Muscle of leg (tissue), 16 donors: ENCODE results near the gene TMEM141. TPM values are rescaled to one million over a fixed set of nuclear protein-coding genes. Genes with fewer than 3 reads are reported as not detected.

Source experiments
- DNase-seq: peaks from one replicate; pipeline ENCODE4 v3.0.0; 2013
- H3K27ac ChIP-seq: one replicate; pipeline ENCODE4 v1.5.1; 2013; ENCODE audit warnings: mild to moderate bottlenecking, low read length, control low read depth
- H3K27me3 ChIP-seq: one replicate; pipeline ENCODE4 v1.6.1; 2013; ENCODE audit warnings: low read length; ENCODE audit not compliant: control insufficient read depth, insufficient read depth
- H3K36me3 ChIP-seq: one replicate; pipeline ENCODE4 v1.6.1; 2013; ENCODE audit warnings: low read length; ENCODE audit not compliant: control insufficient read depth, insufficient read depth
- H3K4me1 ChIP-seq: one replicate; pipeline ENCODE4 v1.6.1; 2013; ENCODE audit warnings: low read length; ENCODE audit not compliant: control insufficient read depth, insufficient read depth
- H3K4me3 ChIP-seq: one replicate; pipeline ENCODE4 v1.5.1; 2013; ENCODE audit warnings: low read length, control low read depth
- H3K9me3 ChIP-seq: replicated peaks from 2 replicates; pipeline ENCODE4 v1.6.1; 2013; ENCODE audit warnings: low read depth, low read length; ENCODE audit not compliant: control insufficient read depth
- WGBS: methylation state at CpG from one replicate; pipeline ENCODE4 v1.1.5; 2013; ENCODE audit warnings: missing lambda C conversion rate; ENCODE audit not compliant: insufficient coverage; 5-methylcytosine and 5-hydroxymethylcytosine counted together
- long read RNA-seq, 11 donors: transcript quantifications; one replicate each; lab custom pipeline, GENCODE V29; 2026
- polyA plus RNA-seq, 8 donors: library from polyadenylated mRNA; unstranded; fragments of 120-200 nt; gene quantifications; one replicate each; pipeline versions ENCODE4 v1.2.1 to v1.2.3, GENCODE V29; 2013; ENCODE audit warnings: inconsistent platforms in 1 of 8, low replicate concordance in 1 of 8; ENCODE audit not compliant: insufficient read length in 8 of 8, insufficient read depth in 1 of 8
- total RNA-seq: library from RNA; stranded (reverse); fragments of 120-200 nt; gene quantifications from one replicate; pipeline ENCODE4 v1.2.4, GENCODE V29; 2013

TMEM141 gene
- total RNA-seq (43.8 TPM), polyA plus RNA-seq (10 to 100 TPM; 34.2 to 53.2 (median 44.6) TPM)
- long read RNA-seq, donor 1, partial matches to known transcripts = 0 of 5 reads
- long read RNA-seq, donor 1, other reads (novel, unspliced or antisense) = 0 of 5 reads
- long read RNA-seq, donor 2, partial matches to known transcripts = 0 of 4 reads
- long read RNA-seq, donor 2, other reads (novel, unspliced or antisense) = 0 of 4 reads
- long read RNA-seq, donor 3, transcript TMEM141-201 (5 exons, 768 nt) = major isoform, 23 of 30 reads
- long read RNA-seq, donor 3, partial matches to known transcripts = 0 of 30 reads
- long read RNA-seq, donor 3, other reads (novel, unspliced or antisense) = 0 of 30 reads
- long read RNA-seq, donor 4, transcript TMEM141-201 (5 exons, 768 nt) = major isoform, 9 of 17 reads
- long read RNA-seq, donor 4, partial matches to known transcripts = 0 of 17 reads
- long read RNA-seq, donor 4, other reads (novel, unspliced or antisense) = 0 of 17 reads
- long read RNA-seq, donor 5, transcript TMEM141-201 (5 exons, 768 nt) = major isoform, 34 of 47 reads
- long read RNA-seq, donor 5, transcript TMEM141-204 (4 exons, 683 nt) = minor isoform, 10 of 47 reads
- long read RNA-seq, donor 5, partial matches to known transcripts = 0 of 47 reads
- long read RNA-seq, donor 5, other reads (novel, unspliced or antisense) = 0 of 47 reads
- long read RNA-seq, donor 6, transcript TMEM141-204 (4 exons, 683 nt) = minor isoform, 7 of 44 reads
- long read RNA-seq, donor 6, transcript TMEM141-201 (5 exons, 768 nt) = major isoform, 32 of 44 reads
- long read RNA-seq, donor 6, partial matches to known transcripts = 0 of 44 reads
- long read RNA-seq, donor 6, other reads (novel, unspliced or antisense) = 0 of 44 reads
- long read RNA-seq, donor 7, transcript TMEM141-201 (5 exons, 768 nt) = major isoform, 22 of 43 reads
- long read RNA-seq, donor 7, transcript TMEM141-204 (4 exons, 683 nt) = minor isoform, 6 of 43 reads
- long read RNA-seq, donor 7, partial matches to known transcripts = 0 of 43 reads
- long read RNA-seq, donor 7, other reads (novel, unspliced or antisense) = 8 of 43 reads
- long read RNA-seq, donor 8, transcript TMEM141-201 (5 exons, 768 nt) = major isoform, 7 of 9 reads
- long read RNA-seq, donor 8, partial matches to known transcripts = 0 of 9 reads
- long read RNA-seq, donor 8, other reads (novel, unspliced or antisense) = 0 of 9 reads
- long read RNA-seq, donor 9, transcript TMEM141-201 (5 exons, 768 nt) = major isoform, 9 of 12 reads
- long read RNA-seq, donor 9, partial matches to known transcripts = 0 of 12 reads
- long read RNA-seq, donor 9, other reads (novel, unspliced or antisense) = 0 of 12 reads
- long read RNA-seq, donor 10, transcript TMEM141-201 (5 exons, 768 nt) = major isoform, 17 of 24 reads
- long read RNA-seq, donor 10, partial matches to known transcripts = 0 of 24 reads
- long read RNA-seq, donor 10, other reads (novel, unspliced or antisense) = 0 of 24 reads
- long read RNA-seq, donor 11, transcript TMEM141-201 (5 exons, 768 nt) = major isoform, 10 of 10 reads
- long read RNA-seq, donor 11, partial matches to known transcripts = 0 of 10 reads
- long read RNA-seq, donor 11, other reads (novel, unspliced or antisense) = 0 of 10 reads

DNA sequence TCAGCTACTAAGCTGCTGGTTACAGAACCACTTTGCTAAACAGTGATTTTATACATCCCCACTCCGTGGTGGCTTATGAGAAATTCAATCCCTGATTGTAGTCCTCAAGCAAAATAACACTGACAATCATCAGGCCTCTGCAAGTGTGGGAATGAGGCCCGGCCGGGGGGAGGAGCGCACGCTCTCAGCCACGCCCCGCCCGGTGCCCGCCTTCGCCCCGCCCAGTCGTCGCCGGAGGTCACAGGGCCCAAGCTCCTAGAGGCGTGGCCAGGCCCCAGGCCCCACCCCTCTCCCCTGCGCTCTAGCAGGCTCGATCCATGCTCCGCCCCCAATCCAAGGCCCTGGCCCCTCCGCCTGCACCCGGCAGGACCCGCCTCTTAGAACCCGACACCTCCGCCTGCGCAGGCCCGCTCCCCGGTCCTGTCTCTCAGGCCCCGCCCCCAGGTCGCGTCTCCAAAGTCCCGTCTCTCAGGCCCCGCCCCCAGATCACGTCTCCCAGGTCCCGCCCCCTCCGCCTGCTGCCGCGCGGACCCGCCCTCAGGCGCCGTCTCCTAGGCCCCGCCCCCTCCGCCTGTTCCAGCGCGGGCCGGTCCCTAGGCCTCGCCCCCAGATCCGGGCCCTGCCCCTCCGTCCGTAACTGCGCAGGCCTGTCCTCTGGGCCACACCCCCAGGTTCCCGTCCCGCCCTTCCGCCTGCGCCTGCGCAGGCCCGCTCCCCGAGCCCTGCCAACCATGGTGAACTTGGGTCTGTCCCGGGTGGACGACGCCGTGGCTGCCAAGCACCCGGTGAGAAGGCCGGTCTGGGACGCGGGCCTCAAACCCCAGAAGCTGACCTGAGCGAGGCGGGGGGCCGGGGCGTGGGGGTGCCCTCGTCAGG lies at the start of gene TMEM141:
Gene TMEM141 (plus strand): TSS at position 705 of the 876 bp plus-strand sequence. CDS start 27 bp downstream, at position 732.
- peaks cover 4% of the 10 kb centered on the region for H3K36me3 ChIP-seq
- peak; percentile 99 for DNase-seq
- peak within 1 kb of the TSS; percentile 89 for H3K4me3 ChIP-seq
- H3K27ac ChIP-seq = peak within 1 kb of the TSS; percentile 94
- peaks cover 24% of the 10 kb centered on the region for H3K4me1 ChIP-seq
- no peaks in the 10 kb centered on the region for H3K9me3 ChIP-seq
- H3K27me3 ChIP-seq = peaks cover 5% of the 10 kb centered on the region
- 0% methylated on average over 66 of the region's 70 CpGs for WGBS

DNA sequence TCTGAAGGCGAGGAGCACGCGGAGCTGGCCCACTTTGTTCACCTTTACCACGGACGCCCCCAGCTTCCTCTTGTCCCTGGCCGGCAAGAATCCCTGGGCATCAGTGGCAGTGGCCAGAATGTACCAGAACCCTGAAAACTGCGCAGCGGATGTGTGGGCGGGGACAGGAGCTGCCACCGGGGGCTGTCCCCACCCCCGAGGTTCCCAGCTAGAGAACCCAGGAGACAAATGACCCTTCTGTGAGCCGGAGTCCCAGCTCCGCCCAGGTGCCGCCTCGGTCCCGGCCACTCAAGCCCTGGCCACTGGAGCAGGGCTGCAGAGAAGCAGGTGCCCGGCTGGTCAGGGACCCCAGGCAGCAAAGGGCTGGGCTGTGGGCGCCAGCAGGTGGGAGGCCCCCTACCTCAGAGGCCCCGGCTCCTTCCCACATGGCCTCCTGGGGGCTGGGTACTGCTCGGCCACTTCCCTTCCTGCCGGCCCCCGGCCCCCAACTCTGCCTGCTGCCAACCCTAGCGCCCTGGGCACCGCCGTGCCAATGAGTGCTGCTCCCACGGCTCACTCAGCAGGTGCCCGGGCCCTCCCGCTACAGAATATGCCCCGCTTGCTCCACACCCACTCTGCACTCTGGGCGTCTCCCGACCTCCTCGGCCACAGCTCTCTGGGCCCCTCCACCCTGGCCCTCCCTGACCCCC lies 49.1 kb upstream of the TMEM141 start:
- 37% methylated on average over 24 of the region's 32 CpGs for WGBS
- H3K27me3 ChIP-seq = peaks cover 51% of the 10 kb centered on the region

DNA sequence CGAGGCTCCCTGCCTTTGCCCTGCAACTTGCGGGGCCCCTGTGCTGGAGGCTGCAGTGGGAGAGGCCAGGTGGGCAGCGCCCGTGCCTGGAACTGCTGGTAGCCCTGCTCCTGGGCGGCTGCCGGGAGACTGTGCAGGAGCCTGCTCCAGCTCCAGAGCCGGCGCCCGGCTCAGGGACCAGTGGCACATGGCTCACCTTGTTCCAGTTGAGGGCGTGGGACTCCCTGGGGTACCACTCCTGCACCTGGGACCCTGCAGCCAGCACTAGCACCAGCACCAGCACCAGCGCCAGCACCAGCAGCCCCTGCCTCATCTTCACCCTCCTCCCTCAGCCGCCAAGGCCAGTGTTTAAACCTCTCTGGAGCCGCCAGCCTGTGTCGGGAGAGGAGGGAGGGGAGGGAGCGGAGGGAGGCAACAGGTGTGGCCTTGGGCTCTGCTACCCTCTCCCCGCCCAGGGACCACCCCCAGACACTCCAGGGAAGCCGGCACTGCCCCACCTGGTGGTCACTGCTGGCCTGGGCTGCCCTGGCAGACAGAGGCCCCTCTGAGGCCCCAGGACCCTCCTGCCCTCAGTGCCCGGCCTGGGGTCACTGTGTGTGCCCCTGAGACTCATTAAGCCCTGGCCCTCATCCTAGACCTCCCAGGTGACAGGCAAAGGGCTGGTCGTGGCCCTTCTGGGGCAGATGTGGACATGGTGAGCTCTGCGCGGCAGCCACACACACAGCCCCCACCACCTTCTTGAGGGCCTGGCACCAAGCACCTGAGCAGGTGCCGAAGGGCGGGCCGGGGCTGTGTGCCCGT lies 48.4 kb upstream of the TMEM141 start, which contains the start of gene LCN10:
Gene LCN10 (minus strand): TSS at position 350 of the 801 bp plus-strand sequence. CDS start 37 bp downstream, at position 313.
- H3K27ac ChIP-seq = no peak within 1 kb of the TSS
- no peaks in the 10 kb centered on the region for H3K36me3 ChIP-seq
- peak within 1 kb of the TSS; percentile 8 for H3K4me3 ChIP-seq
- 30% methylated on average over 12 of the region's 25 CpGs for WGBS
- no peaks in the 10 kb centered on the region for H3K9me3 ChIP-seq
- no peak for DNase-seq
- peaks cover 28% of the 10 kb centered on the region for H3K4me1 ChIP-seq
- H3K27me3 ChIP-seq = peaks cover 51% of the 10 kb centered on the region

More for the DNA sequence above, 49.1 kb upstream of the TMEM141 start:
- no peak for DNase-seq
- Histone ChIP-seq H3K4me3 (peak overlapping the region; percentile 1), H3K4me1 (peaks cover 28% of the 10 kb centered on the region), H3K9me3 (no peaks in the 10 kb centered on the region), H3K27ac (no peak overlapping the region), H3K36me3 (no peaks in the 10 kb centered on the region)

DNA sequence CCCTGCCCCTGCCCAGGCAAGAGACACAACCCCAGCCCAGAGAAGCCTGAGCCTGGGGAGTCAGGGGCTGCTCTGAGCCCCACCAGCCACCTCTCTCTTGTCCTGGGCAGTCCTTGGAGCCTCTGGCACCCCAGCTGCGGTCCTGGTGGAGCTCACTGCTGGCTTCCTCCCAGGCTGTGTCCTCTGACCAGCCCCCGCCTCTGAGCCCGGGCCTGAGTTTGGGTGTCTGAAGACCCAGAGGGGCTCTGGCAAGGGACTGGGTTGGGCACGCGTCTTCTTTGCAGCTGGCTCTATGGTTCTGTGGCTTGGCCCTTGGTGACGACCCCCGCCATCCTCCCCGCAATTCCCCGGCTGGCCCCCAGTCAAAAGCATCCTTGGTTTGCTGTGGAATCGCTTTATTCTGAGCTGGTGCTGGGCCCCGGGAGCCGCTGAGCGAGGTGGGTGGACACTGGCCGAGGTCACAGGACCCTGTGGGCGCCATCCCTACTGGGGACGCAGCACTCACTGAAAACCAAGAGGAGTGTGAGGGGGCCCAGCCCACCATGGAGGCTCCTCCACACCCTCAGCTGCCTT lies 47.4 kb upstream of the TMEM141 start:
- H3K27me3 ChIP-seq = peaks cover 43% of the 10 kb centered on the region
- no peaks in the 10 kb centered on the region for H3K9me3 ChIP-seq
- H3K4me3 ChIP-seq = no peak overlapping the region
- no peak overlapping the region for H3K27ac ChIP-seq
- H3K36me3 ChIP-seq = no peaks in the 10 kb centered on the region
- WGBS = 78% methylated on average over 16 of the region's 16 CpGs
- H3K4me1 ChIP-seq = peaks cover 28% of the 10 kb centered on the region
- no peak for DNase-seq

DNA sequence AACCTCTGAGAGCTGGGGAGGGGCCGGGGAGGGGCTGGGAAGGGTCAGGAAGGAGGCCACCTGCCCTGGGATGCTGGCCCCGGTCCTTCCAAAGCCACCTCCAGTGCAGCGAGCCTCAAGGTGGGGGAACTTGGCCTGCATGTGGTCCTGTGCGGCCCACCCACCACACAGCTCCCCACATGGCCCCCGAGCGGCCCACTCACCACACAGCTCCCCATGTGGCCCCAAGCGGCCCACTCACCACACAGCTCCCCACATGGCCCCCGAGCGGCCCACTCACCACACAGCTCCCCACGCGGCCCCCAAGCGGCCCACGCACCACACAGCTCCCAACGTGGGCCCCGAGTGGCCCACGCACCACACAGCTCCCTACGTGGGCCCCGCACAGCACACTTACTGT lies 46.4 kb upstream of the TMEM141 start:
- Histone ChIP-seq H3K4me1 (peaks cover 28% of the 10 kb centered on the region), H3K9me3 (no peaks in the 10 kb centered on the region), H3K36me3 (no peaks in the 10 kb centered on the region), H3K27ac (no peak overlapping the region), H3K4me3 (no peak overlapping the region), H3K27me3 (peaks cover 34% of the 10 kb centered on the region)
- 88% methylated on average over 7 of the region's 18 CpGs for WGBS
- DNase-seq = no peak

DNA sequence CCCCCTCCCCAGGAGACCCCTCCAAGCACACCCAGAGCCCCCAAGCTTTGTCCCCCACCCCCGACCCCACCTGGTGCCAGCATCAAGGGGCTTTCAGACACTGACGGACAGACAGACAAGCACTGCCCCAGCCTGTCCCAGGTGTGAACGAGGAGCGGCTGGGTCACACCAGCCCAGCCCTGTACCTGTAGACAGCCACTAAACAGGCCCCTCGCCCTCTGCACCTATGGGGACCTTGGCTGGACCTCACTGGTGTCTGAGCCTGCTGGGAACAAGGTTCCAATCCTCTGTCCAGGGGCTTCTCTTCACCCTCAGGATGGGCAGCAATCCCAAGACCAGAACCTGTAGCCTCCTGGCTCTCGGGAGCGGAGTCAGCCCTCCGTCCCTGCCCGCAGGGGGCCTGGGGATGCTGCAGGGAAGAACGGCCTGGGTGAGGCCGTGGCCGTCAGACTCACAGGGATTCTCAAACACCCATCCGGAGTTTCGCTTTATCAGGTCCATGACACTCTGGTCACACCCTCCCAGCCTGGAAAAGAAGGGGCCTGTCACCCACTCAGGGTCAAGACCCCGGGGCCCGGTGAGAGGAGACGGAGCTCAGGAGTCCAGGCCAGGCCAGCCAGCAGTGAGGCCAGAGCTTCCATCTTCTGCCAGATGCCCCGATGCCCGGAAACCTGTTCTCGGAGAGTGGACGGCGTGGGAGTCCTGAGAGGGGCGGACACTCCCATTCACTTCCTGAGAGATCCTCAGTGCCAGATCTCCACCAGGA lies 45.6 kb upstream of the TMEM141 start:
- no peaks in the 10 kb centered on the region for H3K36me3 ChIP-seq
- DNase-seq = no peak
- no peaks in the 10 kb centered on the region for H3K9me3 ChIP-seq
- no peak overlapping the region for H3K27ac ChIP-seq
- peaks cover 27% of the 10 kb centered on the region for H3K4me1 ChIP-seq
- 74% methylated on average over 16 of the region's 23 CpGs for WGBS
- peaks cover 26% of the 10 kb centered on the region for H3K27me3 ChIP-seq
- no peak overlapping the region for H3K4me3 ChIP-seq

DNA sequence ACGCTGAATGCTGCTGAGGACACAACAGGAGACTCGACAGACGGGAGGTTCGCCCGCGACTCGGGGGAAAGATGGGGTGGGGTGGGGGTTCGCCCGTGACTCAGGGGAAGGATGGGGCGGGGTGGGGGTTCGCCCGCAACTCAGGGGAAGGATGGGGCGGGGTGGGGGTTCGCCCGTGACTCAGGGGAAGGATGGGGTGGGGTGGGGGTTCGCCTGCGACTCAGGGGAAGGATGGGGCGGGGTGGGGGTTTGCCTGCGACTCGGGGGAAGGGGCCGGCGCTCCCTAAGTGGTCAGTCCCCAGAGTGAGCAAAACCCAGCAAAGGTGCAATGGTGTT lies 45.0 kb upstream of the TMEM141 start:
- peaks cover 21% of the 10 kb centered on the region for H3K27me3 ChIP-seq
- no peak for DNase-seq
- H3K4me3 ChIP-seq = no peak overlapping the region
- peaks cover under 1% of the 10 kb centered on the region for H3K9me3 ChIP-seq
- H3K27ac ChIP-seq = no peak overlapping the region
- no peaks in the 10 kb centered on the region for H3K36me3 ChIP-seq
- H3K4me1 ChIP-seq = peaks cover 21% of the 10 kb centered on the region
- WGBS = 73% methylated on average over 6 of the region's 22 CpGs
